ENCODE data around the gene CUEDC1.

The CUEDC1 gene

GRCh38 chr17:57947369-57947768, 7.8 kb downstream of the CUEDC1 start:
- peaks cover 38% of the 10 kb centered on the region for H3K27me3 ChIP-seq (replicated peaks; ENCODE audit: insufficient read depth, low read length)
- peaks cover 34% of the 10 kb centered on the region for H3F3A ChIP-seq (ENCODE audit: insufficient read depth, low read length)
- no peaks in the 10 kb centered on the region for H3K79me2 ChIP-seq (ENCODE audit: low read length)
- TF ChIP-seq EZH2 (optimal IDR thresholded peaks at IDR 0.05; ENCODE audit: low read depth, low read length) = no peak
- no peak for TF ChIP-seq EZH2phosphoT487 (IDR thresholded peaks at IDR 0.05; ENCODE audit: low read length)
- TF ChIP-seq CTCF (IDR thresholded peaks at IDR 0.05; ENCODE audit: low read length) = no peak
- H2AFZ ChIP-seq (ENCODE audit: low read length) = no peak overlapping the region
- H3K4me1 ChIP-seq (ENCODE audit: low read length) = peaks cover 33% of the 10 kb centered on the region
- no peaks in the 10 kb centered on the region for H3K9me3 ChIP-seq (replicated peaks; ENCODE audit: insufficient read depth, low read length)
- peak overlapping the region; percentile 23; the same call in 1 of the 2 replicates for H3K4me3 ChIP-seq (ENCODE audit: low read length)
- no peak overlapping the region for H3K9ac ChIP-seq (ENCODE audit: low read length)
- no peaks in the 10 kb centered on the region for H3K9me2 ChIP-seq (replicated peaks; ENCODE audit: insufficient read depth, low read length)
- no peaks in the 10 kb centered on the region for H3K36me3 ChIP-seq (replicated peaks; ENCODE audit: insufficient read depth, low read length)
- H4K20me1 ChIP-seq (ENCODE audit: insufficient read depth, low read length) = no peaks in the 10 kb centered on the region
- no peak for DNase-seq
- no peak overlapping the region; the same call in 1 of the 2 replicates for H3K27ac ChIP-seq (ENCODE audit: low read length)
- H3K4me2 ChIP-seq (ENCODE audit: low read depth, low read length) = peak overlapping the region; percentile 84

- Histone ChIP-seq H3K4me3 (ENCODE audit: low read length) (peak overlapping the region; percentile 42), H3K9me3 (replicated peaks; ENCODE audit: insufficient read depth, low read length) (no peaks in the 10 kb centered on the region), H3K9ac (ENCODE audit: low read length) (no peak overlapping the region), H3K36me3 (replicated peaks; ENCODE audit: insufficient read depth, low read length) (no peaks in the 10 kb centered on the region), H3K4me2 (ENCODE audit: low read depth, low read length) (peak overlapping the region; percentile 84), H2AFZ (ENCODE audit: low read length) (no peak overlapping the region), H3K27ac (ENCODE audit: low read length) (peak overlapping the region; percentile 35; the same call in 1 of the 2 replicates), H3K27me3 (replicated peaks; ENCODE audit: insufficient read depth, low read length) (peaks cover 37% of the 10 kb centered on the region), H3K79me2 (ENCODE audit: low read length) (no peaks in the 10 kb centered on the region), H3F3A (ENCODE audit: insufficient read depth, low read length) (peaks cover 34% of the 10 kb centered on the region), H4K20me1 (ENCODE audit: insufficient read depth, low read length) (no peaks in the 10 kb centered on the region), H3K4me1 (ENCODE audit: low read length) (peaks cover 34% of the 10 kb centered on the region), H3K9me2 (replicated peaks; ENCODE audit: insufficient read depth, low read length) (no peaks in the 10 kb centered on the region)
- peak; percentile 93 for DNase-seq
- TF ChIP-seq EZH2 (optimal IDR thresholded peaks at IDR 0.05; ENCODE audit: low read depth, low read length) (no peak), CTCF (IDR thresholded peaks at IDR 0.05; ENCODE audit: low read length) (no peak), EZH2phosphoT487 (IDR thresholded peaks at IDR 0.05; ENCODE audit: low read length) (no peak)
Measured at GRCh38 chr17:57946798-57947358, 8.3 kb downstream of the CUEDC1 start.

- H3K79me2 ChIP-seq (ENCODE audit: low read length) = no peaks in the 10 kb centered on the region
Measured at GRCh38 chr17:57945996-57946797, 9.0 kb downstream of the CUEDC1 start.

More at GRCh38 chr17:57945996-57946797, 9.0 kb downstream of the CUEDC1 start:
- no peak for TF ChIP-seq EZH2phosphoT487 (IDR thresholded peaks at IDR 0.05; ENCODE audit: low read length)
- no peak for TF ChIP-seq EZH2 (optimal IDR thresholded peaks at IDR 0.05; ENCODE audit: low read depth, low read length)
- TF ChIP-seq CTCF (IDR thresholded peaks at IDR 0.05; ENCODE audit: low read length) = no peak
- Histone ChIP-seq H3K9me3 (replicated peaks; ENCODE audit: insufficient read depth, low read length) (no peaks in the 10 kb centered on the region), H3F3A (ENCODE audit: insufficient read depth, low read length) (peaks cover 36% of the 10 kb centered on the region), H3K4me2 (ENCODE audit: low read depth, low read length) (peak overlapping the region; percentile 84), H2AFZ (ENCODE audit: low read length) (no peak overlapping the region), H4K20me1 (ENCODE audit: insufficient read depth, low read length) (no peaks in the 10 kb centered on the region), H3K9me2 (replicated peaks; ENCODE audit: insufficient read depth, low read length) (no peaks in the 10 kb centered on the region), H3K4me1 (ENCODE audit: low read length) (peaks cover 41% of the 10 kb centered on the region), H3K27me3 (replicated peaks; ENCODE audit: insufficient read depth, low read length) (peaks cover 32% of the 10 kb centered on the region), H3K36me3 (replicated peaks; ENCODE audit: insufficient read depth, low read length) (no peaks in the 10 kb centered on the region), H3K4me3 (ENCODE audit: low read length) (peak overlapping the region; percentile 42), H3K27ac (ENCODE audit: low read length) (peak overlapping the region; percentile 35; the same call in 1 of the 2 replicates), H3K9ac (ENCODE audit: low read length) (no peak overlapping the region)
- DNase-seq = peak; percentile 46

Data from MM.1S (cell line).